ENCODE results near the gene SLC35G3. TPM values are rescaled to one million over a fixed set of nuclear protein-coding genes. Genes with fewer than 3 reads are reported as not detected.

The SLC35G3 gene
- total and polyA plus RNA-seq, 2 of the 8 experiments (the other 6 are each of a cell fraction or from before 2014, with no cell fraction given), result not detected

GRCh38 chr17:35242805-35243560 lies 48.8 kb upstream of the SLC35G3 start, which contains the start of gene SLFN5 (continued):
- TF ChIP-seq CHD7 (IDR thresholded peaks at IDR 0.05; ENCODE audit: insufficient replicate concordance, low read length), result no peak
- TF ChIP-seq ATF2 (IDR thresholded peaks at IDR 0.05; ENCODE audit: low read length), result no peak
- TF ChIP-seq CBX8 (IDR thresholded peaks at IDR 0.05; ENCODE audit: borderline replicate concordance, low read depth, low read length), result no peak
- TF ChIP-seq KDM4A (IDR thresholded peaks at IDR 0.05; ENCODE audit: low read depth, low read length, severe bottlenecking), result peak; percentile 61
- TF ChIP-seq POLR2AphosphoS5 (IDR thresholded peaks at IDR 0.05; ENCODE audit: low read depth, low read length), result peak; percentile 60; the same call in 1 of the 2 replicates
- TF ChIP-seq POLR2A (IDR thresholded peaks at IDR 0.05; ENCODE audit: control extremely low read depth in 1 of 2, low read depth in 2 of 2, low read length in 2 of 2), result peak in 1 of 2 experiments; percentile 79; a peak in 2 of 3 replicates
- peak; percentile 60 for TF ChIP-seq TAF1 (IDR thresholded peaks at IDR 0.05; ENCODE audit: low read depth, low read length)
- no peak for TF ChIP-seq ATF3 (IDR thresholded peaks at IDR 0.05; ENCODE audit: insufficient read depth, low read depth, low read length)
